G401.6 (cell line): ENCODE results near the gene SSU72.

Experiments
- FAIRE-seq: peaks from 2 replicates; lab custom pipeline; 2012; peaks lifted over from hg19 to GRCh38; lab: Jason Lieb, UNC

The SSU72 gene

GRCh38 chr1:1574721-1575537, at the start of gene SSU72:
SSU72 (minus strand) TSS chr1:1574863; CDS start chr1:1574557, 306 bp downstream.
- FAIRE-seq: no peak

- no peak for FAIRE-seq
These were observed 49.2 kb upstream of the SSU72 start for GRCh38 chr1:1623631-1624442.

GRCh38 chr1:1623181-1623630, 48.5 kb upstream of the SSU72 start:
- no peak for FAIRE-seq

- no peak for FAIRE-seq
These were observed 48.1 kb upstream of the SSU72 start for GRCh38 chr1:1622788-1623094.

GRCh38 chr1:1622010-1622787, 47.5 kb upstream of the SSU72 start:
- FAIRE-seq: no peak

- FAIRE-seq: no peak
These were observed 46.7 kb upstream of the SSU72 start for GRCh38 chr1:1621173-1622009.

GRCh38 chr1:1620433-1621139, 45.9 kb upstream of the SSU72 start:
- no peak for FAIRE-seq

GRCh38 chr1:1619917-1620361, 45.3 kb upstream of the SSU72 start:
- no peak for FAIRE-seq

- FAIRE-seq: no peak
These were observed 43.9 kb upstream of the SSU72 start for GRCh38 chr1:1618396-1619068.

- FAIRE-seq: no peak
These were observed 43.3 kb upstream of the SSU72 start for GRCh38 chr1:1617925-1618324.

GRCh38 chr1:1617516-1617915, 42.9 kb upstream of the SSU72 start:
- no peak for FAIRE-seq

- FAIRE-seq: no peak
These were observed 42.2 kb upstream of the SSU72 start for GRCh38 chr1:1616838-1617237.

GRCh38 chr1:1616045-1616790, 41.6 kb upstream of the SSU72 start:
- FAIRE-seq: no peak

- peak; percentile 94 for FAIRE-seq
These were observed 40.8 kb upstream of the SSU72 start, which contains the start of gene MIB2 for GRCh38 chr1:1615256-1616044. MIB2 (plus strand) TSS chr1:1615500; CDS start chr1:1623453, 7,953 bp downstream.

GRCh38 chr1:1614954-1615255, 40.2 kb upstream of the SSU72 start:
- FAIRE-seq: no peak

GRCh38 chr1:1614204-1614953, 39.7 kb upstream of the SSU72 start:
- no peak for FAIRE-seq

- no peak for FAIRE-seq
These were observed 38.9 kb upstream of the SSU72 start for GRCh38 chr1:1613509-1614082.

GRCh38 chr1:1612104-1612400, 37.4 kb upstream of the SSU72 start:
- FAIRE-seq: no peak
